Mesenchymal stem cell (in vitro differentiated cells and primary cell): ENCODE measurements around the gene ATF7IP2.

ENCODE experiments used
- DNase-seq: peaks from one replicate; pipeline ENCODE4 v3.0.0-alpha.2; 2013
- H2AFZ ChIP-seq: one replicate; pipeline ENCODE4 v1.6.1; 2013; ENCODE audit warnings: low read depth, mild to moderate bottlenecking, control low read depth, inconsistent platforms, low read length, moderate library complexity
- H2AK5ac ChIP-seq: 2 replicates; pipeline ENCODE4 v1.6.1; 2013; ENCODE audit warnings: low read length, moderate library complexity, mild to moderate bottlenecking, inconsistent platforms; ENCODE audit not compliant: severe bottlenecking
- H2BK120ac ChIP-seq: one replicate; pipeline ENCODE4 v1.6.1; 2013; ENCODE audit warnings: low read depth, mild to moderate bottlenecking, inconsistent platforms, low read length, moderate library complexity
- H2BK12ac ChIP-seq, 2 experiments: one replicate each; pipeline ENCODE4 v1.6.1; 2013; ENCODE audit warnings: inconsistent platforms in 2 of 2, low read length in 2 of 2, mild to moderate bottlenecking in 2 of 2, moderate library complexity in 2 of 2, control low read depth in 1 of 2
- H2BK15ac ChIP-seq: one replicate; pipeline ENCODE4 v1.6.1; 2013; ENCODE audit warnings: mild to moderate bottlenecking, low read depth, inconsistent platforms; ENCODE audit not compliant: poor library complexity, severe bottlenecking
- H2BK5ac ChIP-seq: 2 replicates; pipeline ENCODE4 v1.6.1; 2013; ENCODE audit warnings: low read depth, mild to moderate bottlenecking, low read length, control low read depth, inconsistent platforms; ENCODE audit not compliant: poor library complexity, severe bottlenecking
- H3K14ac ChIP-seq, 2 experiments: one replicate each; pipeline ENCODE4 v1.6.1; 2013; ENCODE audit warnings: inconsistent platforms in 2 of 2, low read length in 2 of 2, control low read depth in 1 of 2, mild to moderate bottlenecking in 1 of 2, moderate library complexity in 1 of 2
- H3K18ac ChIP-seq, 2 experiments: one replicate each; pipeline ENCODE4 v1.6.1; 2013; ENCODE audit warnings: inconsistent platforms in 2 of 2, low read length in 2 of 2, control low read depth in 1 of 2, low read depth in 1 of 2, mild to moderate bottlenecking in 1 of 2
- H3K23ac ChIP-seq, 2 experiments: one replicate each; pipeline ENCODE4 v1.6.1; 2013; ENCODE audit warnings: inconsistent platforms in 2 of 2, low read length in 2 of 2, mild to moderate bottlenecking in 2 of 2, moderate library complexity in 2 of 2, control low read depth in 1 of 2
- H3K27ac ChIP-seq: 2 replicates; pipeline ENCODE4 v1.5.1; 2013; ENCODE audit warnings: mild to moderate bottlenecking, moderate library complexity, low read length, control low read depth, inconsistent platforms; ENCODE audit not compliant: poor library complexity, severe bottlenecking
- H3K27me3 ChIP-seq, 2 experiments: 2 replicates each; pipeline versions ENCODE4 v1.6.1 to v1.7.0; 2013; ENCODE audit warnings: low read length in 2 of 2, mild to moderate bottlenecking in 2 of 2, moderate library complexity in 2 of 2, control low read depth in 1 of 2, inconsistent platforms in 1 of 2; ENCODE audit not compliant: control insufficient read depth in 1 of 2, insufficient read depth in 1 of 2
- H3K36me3 ChIP-seq, 2 experiments: 2 replicates each; pipeline versions ENCODE4 v1.6.1 to v1.7.0; 2013; ENCODE audit warnings: low read length in 2 of 2, control low read depth in 1 of 2, inconsistent platforms in 1 of 2, low read depth in 1 of 2, mild to moderate bottlenecking in 1 of 2; ENCODE audit not compliant: insufficient read depth in 2 of 2, control insufficient read depth in 1 of 2
- H3K4ac ChIP-seq, 2 experiments: one replicate each; pipeline ENCODE4 v1.6.1; 2013; ENCODE audit warnings: inconsistent platforms in 2 of 2, low read length in 2 of 2, mild to moderate bottlenecking in 2 of 2, moderate library complexity in 2 of 2, control low read depth in 1 of 2, low read depth in 1 of 2
- H3K4me1 ChIP-seq: 2 replicates; pipeline ENCODE4 v1.6.1; 2013; ENCODE audit warnings: low read depth, low read length, control low read depth; ENCODE audit not compliant: control insufficient read depth, insufficient read depth
- H3K4me2 ChIP-seq: 2 replicates; pipeline ENCODE4 v1.6.1; 2013; ENCODE audit warnings: low read length, mild to moderate bottlenecking, inconsistent platforms; ENCODE audit not compliant: poor library complexity, severe bottlenecking
- H3K4me3 ChIP-seq, 2 experiments: 2 replicates each; pipeline versions ENCODE4 v1.5.1 to v1.7.0; 2013; ENCODE audit warnings: low read length in 2 of 2, mild to moderate bottlenecking in 2 of 2, control low read depth in 1 of 2, low read depth in 1 of 2; ENCODE audit not compliant: insufficient read depth in 1 of 2
- H3K79me1 ChIP-seq: replicated peaks from 2 replicates; pipeline ENCODE4 v1.6.1; 2013; ENCODE audit warnings: mild to moderate bottlenecking, control low read depth, low read length, inconsistent platforms; ENCODE audit not compliant: poor library complexity, severe bottlenecking
- H3K9ac ChIP-seq: 2 replicates; pipeline ENCODE4 v1.7.0; 2013; ENCODE audit warnings: mild to moderate bottlenecking, low read length, moderate library complexity
- H3K9me3 ChIP-seq: 2 replicates; pipeline ENCODE4 v1.7.0; 2013; ENCODE audit warnings: mild to moderate bottlenecking, low read length; ENCODE audit not compliant: control insufficient read depth
- H4K8ac ChIP-seq: one replicate; pipeline ENCODE4 v1.6.1; 2013; ENCODE audit warnings: inconsistent platforms, mild to moderate bottlenecking, low read length, moderate library complexity
- H4K91ac ChIP-seq: one replicate; pipeline ENCODE4 v1.6.1; 2013; ENCODE audit warnings: mild to moderate bottlenecking, low read length, inconsistent platforms
- WGBS: methylation state at CpG from one replicate; pipeline ENCODE4 v1.1.7; 2013; ENCODE audit warnings: mixed read lengths; 5-methylcytosine and 5-hydroxymethylcytosine counted together

ATF7IP2 gene

GRCh38 chr16:10368969-10369551 lies 16.8 kb upstream of the ATF7IP2 start:
- H3K4ac ChIP-seq = no peak overlapping the region
- no peak overlapping the region for H3K9ac ChIP-seq
- H3K79me1 ChIP-seq = no peaks in the 10 kb centered on the region
- no peak overlapping the region for H3K23ac ChIP-seq
- no peaks in the 10 kb centered on the region for H3K36me3 ChIP-seq
- no peak for DNase-seq
- H4K91ac ChIP-seq = no peak overlapping the region
- 64% methylated on average over 2 of the region's 2 CpGs for WGBS
- H3K27ac ChIP-seq = no peak overlapping the region
- H3K18ac ChIP-seq = no peak overlapping the region
- no peak overlapping the region for H2BK15ac ChIP-seq
- no peak overlapping the region for H3K4me3 ChIP-seq
- no peak overlapping the region for H2BK12ac ChIP-seq
- H3K4me1 ChIP-seq = no peaks in the 10 kb centered on the region
- no peak overlapping the region for H3K4me2 ChIP-seq
- H2BK5ac ChIP-seq = no peak overlapping the region
- no peaks in the 10 kb centered on the region for H3K27me3 ChIP-seq
- no peak overlapping the region for H2AFZ ChIP-seq
- no peak overlapping the region for H2BK120ac ChIP-seq
- H4K8ac ChIP-seq = no peak overlapping the region
- no peak overlapping the region for H2AK5ac ChIP-seq
- H3K14ac ChIP-seq = no peak overlapping the region
- peaks cover 3% of the 10 kb centered on the region for H3K9me3 ChIP-seq

GRCh38 chr16:10370096-10370726 lies 15.7 kb upstream of the ATF7IP2 start:
- no peak overlapping the region for H3K23ac ChIP-seq
- no peak overlapping the region for H3K4ac ChIP-seq
- no peak overlapping the region for H3K18ac ChIP-seq
- no peak overlapping the region for H3K4me3 ChIP-seq
- peaks cover 3% of the 10 kb centered on the region for H3K9me3 ChIP-seq
- no peak overlapping the region for H2AK5ac ChIP-seq
- H3K9ac ChIP-seq = no peak overlapping the region
- no peak overlapping the region for H2AFZ ChIP-seq
- H3K27ac ChIP-seq = no peak overlapping the region
- no peak overlapping the region for H2BK5ac ChIP-seq
- H3K14ac ChIP-seq = no peak overlapping the region
- H3K36me3 ChIP-seq = no peaks in the 10 kb centered on the region
- WGBS = 55% methylated on average over 4 of the region's 4 CpGs
- H2BK12ac ChIP-seq = no peak overlapping the region
- no peaks in the 10 kb centered on the region for H3K79me1 ChIP-seq
- H4K8ac ChIP-seq = no peak overlapping the region
- H4K91ac ChIP-seq = no peak overlapping the region
- H3K4me1 ChIP-seq = no peaks in the 10 kb centered on the region
- H2BK15ac ChIP-seq = no peak overlapping the region
- no peak overlapping the region for H3K4me2 ChIP-seq
- no peaks in the 10 kb centered on the region for H3K27me3 ChIP-seq
- no peak overlapping the region for H2BK120ac ChIP-seq
- DNase-seq = no peak

GRCh38 chr16:10371592-10371991 lies 14.3 kb upstream of the ATF7IP2 start:
- Histone ChIP-seq H3K4me2 (no peak overlapping the region), H3K27ac (no peak overlapping the region), H2BK120ac (no peak overlapping the region), H3K9ac (no peak overlapping the region), H2AFZ (no peak overlapping the region), H2AK5ac (no peak overlapping the region), H2BK12ac (no peak overlapping the region), H3K23ac (no peak overlapping the region), H4K8ac (no peak overlapping the region), H3K4me1 (no peaks in the 10 kb centered on the region), H3K4me3 (no peak overlapping the region), H3K79me1 (no peaks in the 10 kb centered on the region), H4K91ac (no peak overlapping the region), H2BK5ac (no peak overlapping the region), H2BK15ac (no peak overlapping the region), H3K36me3 (no peaks in the 10 kb centered on the region), H3K9me3 (peaks cover 3% of the 10 kb centered on the region), H3K14ac (no peak overlapping the region), H3K18ac (no peak overlapping the region), H3K27me3 (no peaks in the 10 kb centered on the region), H3K4ac (no peak overlapping the region)
- 100% methylated on average over 1 of the region's 2 CpGs for WGBS
- DNase-seq = no peak

GRCh38 chr16:10373556-10373955 lies 12.3 kb upstream of the ATF7IP2 start:
- H2BK120ac ChIP-seq = no peak overlapping the region
- H3K18ac ChIP-seq = no peak overlapping the region
- no peaks in the 10 kb centered on the region for H3K79me1 ChIP-seq
- no peaks in the 10 kb centered on the region for H3K4me1 ChIP-seq
- H3K4ac ChIP-seq = no peak overlapping the region
- H2AFZ ChIP-seq = no peak overlapping the region
- no peak for DNase-seq
- no peak overlapping the region for H3K9ac ChIP-seq
- H4K91ac ChIP-seq = no peak overlapping the region
- no peak overlapping the region for H3K23ac ChIP-seq
- H3K36me3 ChIP-seq = no peaks in the 10 kb centered on the region
- H3K27me3 ChIP-seq = no peaks in the 10 kb centered on the region
- H3K14ac ChIP-seq = no peak overlapping the region
- no peak overlapping the region for H3K4me2 ChIP-seq
- H3K27ac ChIP-seq = no peak overlapping the region
- no peak overlapping the region for H4K8ac ChIP-seq
- H3K9me3 ChIP-seq = peaks cover 3% of the 10 kb centered on the region
- no peak overlapping the region for H3K4me3 ChIP-seq
- whole genome bisulfite sequencing = no CpG with 5 or more reads among the region's 1 CpG
- no peak overlapping the region for H2BK12ac ChIP-seq
- no peak overlapping the region for H2AK5ac ChIP-seq
- no peak overlapping the region for H2BK5ac ChIP-seq
- no peak overlapping the region for H2BK15ac ChIP-seq
